ENCODE data around the gene GEMIN4. TPM values are rescaled to one million over a fixed set of nuclear protein-coding genes. Genes with fewer than 3 reads are reported as not detected.

The GEMIN4 gene
- total and polyA plus RNA-seq, 2 of the 8 experiments (the other 6 are each of a cell fraction or from before 2014, with no cell fraction given): 32.1 to 51.9 TPM

GRCh38 chr17:750431-751037 is 1.5 kb downstream of the GEMIN4 start:
- H3K4me2 ChIP-seq (ENCODE audit: insufficient read depth in 1 of 2, low read depth in 2 of 2, low read length in 2 of 2): peak overlapping the region; percentile 95 to 96
- DNase-seq (ENCODE audit: low read depth in 1 of 2, low spot score in 2 of 2) (no peak), FAIRE-seq (no peak)
- H4K91ac ChIP-seq (replicated peaks; ENCODE audit: insufficient read length, low read length): no peak overlapping the region
- no peak overlapping the region for H4K8ac ChIP-seq (ENCODE audit: extremely low read depth, insufficient read depth, low read length)
- no peak overlapping the region for H2AFZ ChIP-seq (ENCODE audit: low read length)
- ChIA-PET CTCF (ENCODE audit: partially characterized antibody) (interaction anchor here (0.7 to 2.2 kb wide), 6 partner anchors 9 to 246 kb away, joined by 3 to 6 read pairs (median 4); partner anchors contain the start of gene TIMM22), POLR2A (ENCODE audit: partially characterized antibody) (interaction anchor here (0.9 to 5.1 kb wide), 3 partner anchors 13 to 31 kb away, joined by 3 to 44 read pairs (median 9); partner anchors contain the start of genes GLOD4 and MRM3)
- peak overlapping the region; percentile 70 to 88 (median 84); a peak in 5 of 8 replicates for H3K4me3 ChIP-seq (ENCODE audit: extremely low read depth in 1 of 4, insufficient read depth in 2 of 4, low read depth in 3 of 4, low read length in 4 of 4)
- H3K36me3 ChIP-seq (ENCODE audit: control insufficient read depth in 2 of 4, insufficient read depth in 4 of 4, low read length in 3 of 4): peaks cover 17 to 36% (median 29%) of the 10 kb centered on the region in 4 experiments
- no peak overlapping the region for H2BK12ac ChIP-seq (ENCODE audit: low read depth, low read length)
- H4K20me1 ChIP-seq (replicated peaks in 1 of 2; ENCODE audit: control insufficient read depth in 1 of 2, insufficient read depth in 2 of 2, low read length in 2 of 2): peaks cover 0 to 20% of the 10 kb centered on the region in 2 experiments
- H2AK5ac ChIP-seq (ENCODE audit: low read depth, low read length): no peak overlapping the region
- H2BK20ac ChIP-seq (ENCODE audit: low read length): no peak overlapping the region
- no peak overlapping the region; a peak in 1 of 7 replicates for H3K9ac ChIP-seq (replicated peaks in 1 of 4; ENCODE audit: extremely low read depth in 1 of 4, low read depth in 3 of 4, low read length in 3 of 4)
- no peak overlapping the region for H3K14ac ChIP-seq (ENCODE audit: insufficient read length)
- no peak overlapping the region for H3K27ac ChIP-seq (ENCODE audit: low read depth, low read length)
- no peak overlapping the region for H3K23ac ChIP-seq (ENCODE audit: insufficient read length)
- peaks cover 11% of the 10 kb centered on the region for H3K23me2 ChIP-seq (ENCODE audit: low read depth, low read length)
- 88% methylated on average over 8 of the region's 8 CpGs; no CpG with 5 or more reads in 1 of the 2 experiments for WGBS, 2 experiments (ENCODE audit: extremely low coverage in 1 of 2, insufficient coverage in 1 of 2, insufficient read length in 1 of 2, insufficient replicate concordance in 2 of 2, low coverage in 1 of 2, low lambda C conversion rate in 2 of 2, missing lambda C conversion rate in 1 of 2)
- no peak overlapping the region for H4K5ac ChIP-seq (ENCODE audit: insufficient read length, low read depth, low read length)
- no peak overlapping the region for H2BK120ac ChIP-seq (replicated peaks; ENCODE audit: low read depth, low read length)
- no peak overlapping the region for H3K56ac ChIP-seq (replicated peaks; ENCODE audit: insufficient read length, low read depth, low read length)
- no peak overlapping the region for H3K18ac ChIP-seq (ENCODE audit: extremely low read depth, low read length)
- H3K4me1 ChIP-seq (replicated peaks in 1 of 4; ENCODE audit: control insufficient read depth in 3 of 4, insufficient read depth in 4 of 4, low read length in 3 of 4): peaks cover 2 to 11% (median 7%) of the 10 kb centered on the region in 4 experiments; a peak in 6 of 7 replicates
- H3K4ac ChIP-seq (replicated peaks; ENCODE audit: insufficient read length, low read depth, low read length): peak overlapping the region; percentile 50
- peaks cover 3 to 44% of the 10 kb centered on the region in 2 experiments; a peak in 3 of 4 replicates for H3K79me2 ChIP-seq (ENCODE audit: control insufficient read depth in 1 of 2, insufficient read depth in 2 of 2, low read length in 2 of 2)
- H3K27me3 ChIP-seq (replicated peaks in 1 of 4; ENCODE audit: control insufficient read depth in 3 of 4, extremely low read depth in 1 of 4, insufficient read depth in 3 of 4, low read length in 3 of 4): no peaks in the 10 kb centered on the region
- no peak overlapping the region for H2BK5ac ChIP-seq (ENCODE audit: low read depth, low read length)
- peaks cover 16% of the 10 kb centered on the region for H3K79me1 ChIP-seq (ENCODE audit: low read depth, low read length)
- H2BK15ac ChIP-seq (ENCODE audit: low read length): no peak overlapping the region
- peaks cover 4 to 7% of the 10 kb centered on the region in 2 experiments; a peak in 2 of 4 replicates for H3K9me3 ChIP-seq (ENCODE audit: insufficient read depth in 2 of 2, low read depth in 1 of 2, low read length in 1 of 2)
- TF ChIP-seq SIN3A (conservative IDR thresholded peaks at IDR 0.05 in 1 of 2, IDR thresholded peaks at IDR 0.05 in 1 of 2; ENCODE audit: low read depth in 1 of 2, low read length in 2 of 2): no peak
- TF ChIP-seq CHD1 (IDR thresholded peaks at IDR 0.05; ENCODE audit: low read depth, low read length): no peak
- no peak for TF ChIP-seq SP2 (IDR thresholded peaks at IDR 0.05; ENCODE audit: low read length)
- TF ChIP-seq MAX (IDR thresholded peaks at IDR 0.05): no peak
- TF ChIP-seq TAF7 (optimal IDR thresholded peaks at IDR 0.05; ENCODE audit: borderline replicate concordance, low read depth, low read length): no peak
- TF ChIP-seq HDAC6 (IDR thresholded peaks at IDR 0.05; ENCODE audit: low read depth, low read length): no peak
- TF ChIP-seq HDAC2 (IDR thresholded peaks at IDR 0.05; ENCODE audit: borderline replicate concordance in 1 of 2, low read depth in 2 of 2, low read length in 2 of 2): no peak
- TF ChIP-seq BRCA1 (IDR thresholded peaks at IDR 0.05; ENCODE audit: low read depth, low read length): no peak
- TF ChIP-seq CTBP2 (IDR thresholded peaks at IDR 0.05; ENCODE audit: borderline replicate concordance, insufficient read depth, insufficient read length, low read length): no peak
- TF ChIP-seq CBX5 (IDR thresholded peaks at IDR 0.05; ENCODE audit: low read depth, low read length): no peak
- TF ChIP-seq NANOG (IDR thresholded peaks at IDR 0.05; ENCODE audit: insufficient read depth, low read depth, low read length, poor library complexity, severe bottlenecking): no peak
